Type B pancreatic cell (in vitro differentiated cells): ENCODE measurements around the gene ZNF593OS. TPM values are rescaled to one million over a fixed set of nuclear protein-coding genes. Genes with fewer than 3 reads are reported as not detected.

Source experiments
- DNase-seq: peaks from one replicate; pipeline ENCODE4 v3.0.0; 2021; ENCODE audit warnings: mixed read lengths; ENCODE audit not compliant: unreplicated experiment; ENCODE audit errors: extremely low spot score
- H3K27ac Mint-ChIP-seq: 2 replicates; pipeline ENCODE4 v1.8.0; 2021; ENCODE audit warnings: mild to moderate bottlenecking, mixed read lengths
- H3K27me3 Mint-ChIP-seq: 2 replicates; pipeline ENCODE4 v1.8.0; 2021; ENCODE audit warnings: mixed read lengths
- H3K36me3 Mint-ChIP-seq: 2 replicates; pipeline ENCODE4 v1.8.0; 2021; ENCODE audit warnings: mixed read lengths
- H3K4me1 Mint-ChIP-seq: one replicate; pipeline ENCODE4 v1.8.0; 2021; ENCODE audit warnings: mixed read lengths; ENCODE audit not compliant: unreplicated experiment
- H3K4me3 Mint-ChIP-seq: 2 replicates; pipeline ENCODE4 v1.8.0; 2021; ENCODE audit warnings: mild to moderate bottlenecking, mixed read lengths
- H3K9me3 Mint-ChIP-seq: 2 replicates; pipeline ENCODE4 v1.8.0; 2021; ENCODE audit warnings: mixed read lengths
- CTCF ChIP-seq: fragments of 200-600 bp; sonication (generic); conservative IDR thresholded peaks from 2 replicates; pipeline ENCODE4 v1.5.0; 2021; ENCODE audit warnings: antibody characterized with exemption, mild to moderate bottlenecking
- total RNA-seq: library from RNA; stranded (reverse); gene quantifications from 2 replicates; pipeline ENCODE4 v1.2.1, GENCODE V29; 2021; ENCODE audit warnings: low replicate concordance

The ZNF593OS gene
- total RNA-seq, 1 donor from 2014 or later: not detected

- no peak overlapping the region for H3K27ac Mint-ChIP-seq
- peaks cover 6% of the 10 kb centered on the region for H3K27me3 Mint-ChIP-seq
- peak overlapping the region; percentile 41 for H3K4me3 Mint-ChIP-seq
These were observed 16.0 kb downstream of the ZNF593OS start for GRCh38 chr1:26155370-26156284.

GRCh38 chr1:26154750-26155149, 16.9 kb downstream of the ZNF593OS start:
- no peaks in the 10 kb centered on the region for H3K36me3 Mint-ChIP-seq
- H3K4me1 Mint-ChIP-seq: peaks cover 29% of the 10 kb centered on the region
- H3K27ac Mint-ChIP-seq: no peak overlapping the region
- H3K9me3 Mint-ChIP-seq: no peaks in the 10 kb centered on the region
- peaks cover 6% of the 10 kb centered on the region for H3K27me3 Mint-ChIP-seq
- H3K4me3 Mint-ChIP-seq: peak overlapping the region; percentile 41
- no peak for DNase-seq
- no peak for TF ChIP-seq CTCF

More at GRCh38 chr1:26155370-26156284, 16.0 kb downstream of the ZNF593OS start:
- peaks cover 30% of the 10 kb centered on the region for H3K4me1 Mint-ChIP-seq
- DNase-seq: no peak
- TF ChIP-seq CTCF: no peak
- no peaks in the 10 kb centered on the region for H3K36me3 Mint-ChIP-seq
- no peaks in the 10 kb centered on the region for H3K9me3 Mint-ChIP-seq

- peaks cover 25% of the 10 kb centered on the region for H3K4me1 Mint-ChIP-seq
- DNase-seq: no peak
- no peak overlapping the region for H3K4me3 Mint-ChIP-seq
- no peaks in the 10 kb centered on the region for H3K9me3 Mint-ChIP-seq
- no peaks in the 10 kb centered on the region for H3K36me3 Mint-ChIP-seq
- no peak for TF ChIP-seq CTCF
- peaks cover 6% of the 10 kb centered on the region for H3K27me3 Mint-ChIP-seq
- H3K27ac Mint-ChIP-seq: no peak overlapping the region
These were observed 17.6 kb downstream of the ZNF593OS start for GRCh38 chr1:26153966-26154532.

- peak; percentile 20 for DNase-seq
- Mint-ChIP-seq H3K27ac (no peak overlapping the region), H3K36me3 (no peaks in the 10 kb centered on the region), H3K9me3 (no peaks in the 10 kb centered on the region), H3K4me1 (peaks cover 5% of the 10 kb centered on the region), H3K27me3 (no peaks in the 10 kb centered on the region), H3K4me3 (no peak overlapping the region)
- TF ChIP-seq CTCF: no peak
These were observed 22.7 kb downstream of the ZNF593OS start for GRCh38 chr1:26148887-26149286.

GRCh38 chr1:26145960-26146294, 25.7 kb downstream of the ZNF593OS start:
- Mint-ChIP-seq H3K4me1 (peaks cover 5% of the 10 kb centered on the region), H3K4me3 (no peak overlapping the region), H3K27me3 (no peaks in the 10 kb centered on the region), H3K9me3 (no peaks in the 10 kb centered on the region), H3K36me3 (no peaks in the 10 kb centered on the region), H3K27ac (no peak overlapping the region)
- peak; percentile 59 for DNase-seq
- TF ChIP-seq CTCF: no peak
